ENCODE data around the gene ZCCHC3.
"Not testable (repeated sequence)": the region's sequence is repeated elsewhere in the genome, so short reads cannot be mapped to it uniquely, and the experiment has no call there.

Gene ZCCHC3

DNA sequence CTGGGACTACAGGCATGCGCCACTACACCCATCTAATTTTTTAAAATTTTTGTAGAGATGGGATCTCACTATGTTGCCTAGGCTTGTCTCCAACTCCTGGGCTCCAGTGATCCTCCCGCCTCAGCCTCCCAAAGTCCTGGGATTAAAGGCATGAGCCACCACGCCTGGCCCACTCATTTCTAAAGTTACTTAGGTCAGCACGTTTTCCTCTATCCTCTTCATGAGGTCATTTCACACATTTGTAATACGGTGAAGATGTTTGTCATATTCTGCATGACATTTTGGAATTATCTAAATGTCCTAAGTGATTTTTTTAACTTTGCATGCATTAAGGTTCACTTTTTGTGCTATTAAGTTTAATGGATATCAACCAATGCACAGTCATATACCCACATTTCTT is 16.0 kb downstream of the ZCCHC3 start:
- no peak for DNase-seq (ENCODE audit: low read depth in 2 of 2)

DNA sequence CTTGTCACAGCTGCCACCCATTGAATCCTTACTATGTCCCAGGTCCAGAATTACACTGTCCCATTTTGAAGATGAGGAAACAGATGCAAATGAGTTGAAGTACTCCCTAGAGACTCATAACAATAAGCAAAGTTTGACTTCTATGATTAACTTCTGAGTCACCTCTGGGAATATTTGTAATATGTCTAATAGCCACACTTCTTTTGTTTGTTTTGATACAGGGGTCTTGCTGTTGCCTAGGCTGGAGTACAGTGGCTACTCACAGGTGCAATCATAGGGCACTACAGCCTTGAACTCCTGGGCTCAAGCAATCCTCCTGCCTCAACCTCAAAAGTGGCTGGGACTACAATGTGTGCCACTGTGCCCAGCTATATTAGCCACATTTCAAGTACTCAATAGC is 16.6 kb downstream of the ZCCHC3 start:
- no peak for DNase-seq (ENCODE audit: low read depth in 2 of 2)

DNA sequence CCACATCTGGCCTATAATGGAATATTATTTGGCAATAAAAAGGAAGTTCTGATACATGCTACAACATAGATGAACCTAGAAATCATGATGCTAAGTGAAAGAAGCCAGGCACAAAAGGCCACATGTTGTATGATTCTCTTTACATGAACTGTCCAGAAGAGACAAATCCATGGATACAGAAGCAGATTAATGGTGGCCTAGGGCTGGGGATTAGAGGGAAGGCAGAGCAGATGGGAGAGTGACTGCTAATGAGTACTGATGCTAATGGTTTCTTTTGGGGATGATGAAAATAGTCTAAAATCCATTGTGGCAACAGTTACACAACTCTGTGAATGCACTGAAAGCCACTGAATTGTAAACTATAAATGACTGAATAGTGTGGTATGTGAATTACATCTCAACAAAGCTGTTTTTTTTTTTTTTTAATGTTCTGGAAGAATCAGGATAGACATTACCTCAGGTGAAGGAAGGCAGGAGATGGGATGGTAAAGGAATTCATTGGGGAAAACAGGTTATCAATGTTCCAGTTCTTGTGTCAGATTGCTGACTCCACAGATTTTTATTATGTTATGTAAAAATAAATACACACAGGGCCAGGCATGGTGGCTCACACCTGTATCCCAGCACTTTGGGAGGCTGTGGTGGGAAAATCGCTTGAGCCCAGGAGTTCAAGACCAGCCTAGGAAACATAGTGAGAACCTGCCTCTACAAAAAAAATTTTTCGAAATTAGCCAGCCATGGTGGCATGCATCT is 19.1 kb downstream of the ZCCHC3 start:
- DNase-seq (ENCODE audit: low read depth in 2 of 2), result no peak

DNA sequence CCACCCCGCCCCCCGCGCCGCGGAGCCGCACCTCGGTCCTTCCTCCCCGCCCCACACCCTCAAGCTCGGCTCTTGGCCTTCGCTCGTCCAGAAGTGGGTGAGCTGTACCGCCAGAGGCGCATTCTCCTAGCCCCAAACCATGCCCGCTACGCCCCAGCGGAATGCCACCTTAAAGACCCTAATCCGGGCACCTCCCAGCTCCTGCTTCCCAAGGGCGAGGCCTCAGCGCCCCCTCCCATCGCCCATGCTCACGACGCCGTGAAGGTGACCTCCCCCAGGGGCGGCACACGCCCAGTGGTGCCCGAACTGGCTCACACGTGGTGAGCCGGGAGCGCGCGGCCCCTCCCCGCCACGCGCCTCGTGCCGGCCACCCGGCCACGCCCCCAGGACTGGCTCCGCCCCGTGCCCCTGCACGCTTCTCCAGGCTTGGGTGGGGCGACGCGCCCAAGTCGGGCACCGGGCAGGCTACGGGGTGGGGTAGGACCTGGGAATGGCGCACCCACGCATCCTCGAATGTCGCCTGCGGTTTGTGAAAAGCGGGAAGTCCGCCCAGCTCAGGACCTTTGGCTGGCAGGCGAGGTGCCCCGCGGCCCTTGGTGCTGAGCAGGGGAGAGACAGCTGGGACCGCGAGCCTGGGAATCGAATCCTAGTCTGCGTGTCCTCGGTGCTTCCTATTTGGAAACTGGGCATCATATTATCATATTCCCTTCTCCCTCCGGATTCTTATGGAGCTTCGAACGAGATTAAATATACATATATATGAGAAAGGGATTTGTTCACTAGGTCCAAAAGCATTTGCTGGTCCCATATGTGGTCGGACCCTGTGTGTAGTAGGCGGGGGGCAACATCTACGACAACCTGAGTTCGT is 27.0 kb downstream of the ZCCHC3 start:
- peak; percentile 86 to 87 for DNase-seq (ENCODE audit: low read depth in 2 of 2)

DNA sequence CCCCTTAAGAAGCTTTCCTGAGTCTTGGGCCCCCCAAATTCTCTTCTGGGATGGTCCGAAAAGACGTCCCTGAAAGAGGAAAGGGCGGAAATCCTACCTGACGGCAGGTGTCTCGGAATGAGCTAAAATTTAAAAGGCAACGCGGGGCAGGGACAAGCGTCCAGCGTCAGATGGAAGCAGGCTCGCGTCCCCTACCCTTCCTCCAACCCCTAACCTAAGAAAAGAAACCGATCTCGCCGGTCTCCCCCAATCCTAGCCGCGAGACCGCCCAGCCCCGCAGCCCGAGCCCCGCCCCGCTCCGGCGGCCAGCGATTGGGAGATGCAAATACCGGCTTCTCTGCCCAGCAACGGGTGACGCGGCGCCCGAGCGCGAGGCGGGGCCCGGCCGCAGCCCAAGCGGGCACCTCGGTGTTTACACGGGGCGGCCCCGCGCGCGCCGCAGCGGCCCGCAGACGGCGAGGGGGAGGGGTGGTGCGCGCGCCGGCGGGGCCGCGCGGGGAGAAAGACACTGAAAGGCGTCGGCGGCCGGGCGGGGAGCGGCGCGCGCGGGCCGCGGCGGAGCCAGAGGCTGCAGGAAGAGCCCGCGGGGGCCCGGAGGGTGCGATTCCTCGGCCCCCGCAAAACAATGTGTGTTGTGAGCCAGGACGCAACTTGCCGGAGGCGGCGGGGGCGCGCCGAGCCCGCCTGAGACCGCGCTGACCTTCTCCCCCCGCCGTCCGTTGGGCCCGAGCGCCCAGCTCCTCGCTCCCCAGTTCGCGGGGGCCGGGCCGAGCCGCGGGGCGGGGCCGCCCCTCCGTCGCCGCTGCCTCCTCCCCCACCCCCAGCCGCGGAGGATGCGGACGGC is 27.9 kb downstream of the ZCCHC3 start, which contains the start of gene SOX12:
Gene SOX12, plus strand, starts transcription at position 508 of the 844 bp plus-strand sequence. CDS start 373 bp downstream, outside the sequence.
- peak; percentile 95 to 96 for DNase-seq (ENCODE audit: low read depth in 2 of 2)

DNA sequence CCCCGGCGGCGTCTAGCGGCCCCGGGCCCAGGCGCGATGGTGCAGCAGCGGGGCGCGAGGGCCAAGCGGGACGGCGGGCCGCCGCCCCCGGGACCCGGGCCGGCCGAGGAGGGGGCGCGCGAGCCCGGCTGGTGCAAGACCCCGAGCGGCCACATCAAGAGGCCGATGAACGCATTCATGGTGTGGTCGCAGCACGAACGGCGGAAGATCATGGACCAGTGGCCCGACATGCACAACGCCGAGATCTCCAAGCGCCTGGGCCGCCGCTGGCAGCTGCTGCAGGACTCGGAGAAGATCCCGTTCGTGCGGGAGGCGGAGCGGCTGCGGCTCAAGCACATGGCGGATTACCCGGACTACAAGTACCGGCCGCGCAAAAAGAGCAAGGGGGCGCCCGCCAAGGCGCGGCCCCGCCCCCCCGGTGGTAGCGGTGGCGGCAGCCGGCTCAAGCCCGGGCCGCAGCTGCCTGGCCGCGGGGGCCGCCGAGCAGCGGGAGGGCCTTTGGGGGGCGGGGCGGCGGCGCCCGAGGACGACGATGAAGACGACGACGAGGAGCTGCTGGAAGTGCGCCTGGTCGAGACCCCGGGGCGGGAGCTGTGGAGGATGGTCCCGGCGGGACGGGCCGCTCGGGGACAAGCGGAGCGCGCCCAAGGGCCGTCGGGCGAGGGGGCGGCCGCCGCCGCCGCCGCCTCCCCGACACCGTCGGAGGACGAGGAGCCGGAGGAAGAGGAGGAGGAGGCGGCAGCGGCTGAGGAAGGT is 28.7 kb downstream of the ZCCHC3 start:
- peak in 1 of 2 donors; percentile 38 for DNase-seq (ENCODE audit: low read depth in 2 of 2)

DNA sequence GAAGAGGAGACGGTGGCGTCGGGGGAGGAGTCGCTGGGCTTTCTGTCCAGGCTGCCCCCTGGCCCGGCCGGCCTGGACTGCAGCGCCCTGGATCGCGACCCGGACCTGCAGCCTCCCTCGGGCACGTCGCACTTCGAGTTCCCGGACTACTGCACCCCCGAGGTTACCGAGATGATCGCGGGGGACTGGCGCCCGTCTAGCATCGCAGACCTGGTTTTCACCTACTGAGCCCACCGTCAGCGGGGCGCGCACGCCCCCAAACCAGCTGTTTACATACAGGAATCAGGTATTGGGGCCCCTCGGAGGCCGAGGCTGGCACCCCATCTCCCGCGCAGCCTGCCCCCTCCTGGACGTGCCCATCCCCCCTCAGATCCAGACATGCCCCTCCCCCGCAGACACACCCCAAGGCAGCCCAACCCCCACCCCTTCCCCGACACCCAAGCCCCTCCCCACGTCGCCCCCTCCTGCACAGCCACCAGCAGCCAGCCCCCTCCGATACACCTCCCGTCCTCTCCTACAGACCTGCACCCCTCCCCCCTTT is 29.3 kb downstream of the ZCCHC3 start:
- DNase-seq (ENCODE audit: low read depth in 2 of 2), result no peak

DNA sequence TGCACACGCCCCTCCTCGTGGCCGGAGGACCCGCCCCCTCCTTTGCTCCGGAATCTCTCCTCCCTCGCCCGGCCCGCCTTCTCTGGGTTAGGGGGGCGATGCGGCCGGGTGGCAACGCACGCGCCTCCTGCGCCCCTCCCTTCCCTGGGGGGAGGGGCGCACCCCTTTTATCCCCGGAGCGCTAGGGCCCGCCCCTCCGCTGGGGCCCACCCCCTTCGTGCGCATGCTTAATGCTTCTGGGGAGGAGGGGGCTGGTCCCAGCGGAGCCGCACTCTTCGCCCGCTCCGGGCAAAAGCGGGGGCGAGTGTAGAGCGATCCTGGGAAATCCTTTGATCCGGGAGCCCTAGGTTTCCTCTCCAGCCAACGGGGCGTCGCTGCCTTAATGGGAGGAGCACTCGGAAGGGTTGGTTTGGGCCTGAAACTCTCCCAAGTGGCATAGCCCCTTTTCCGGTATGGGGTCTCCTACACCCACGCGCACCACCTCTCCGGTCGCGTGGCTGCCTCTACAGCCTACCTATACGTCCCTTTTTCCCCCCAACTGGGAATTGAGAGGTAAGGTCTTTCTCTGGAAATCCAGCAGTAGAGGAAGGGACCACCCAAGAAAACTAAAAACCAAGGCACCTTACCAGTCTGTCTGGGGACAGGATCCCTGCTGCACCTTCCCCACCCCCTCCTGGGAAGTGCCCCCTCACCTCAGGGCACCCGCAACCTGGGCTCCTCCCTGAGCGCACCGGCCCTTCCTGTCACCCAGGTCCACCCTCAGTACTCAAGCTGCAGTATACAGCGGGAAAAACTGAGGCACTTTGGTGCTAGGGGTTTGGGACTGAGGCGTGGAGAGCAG is 30.0 kb downstream of the ZCCHC3 start:
- peak; percentile 64 to 80 for DNase-seq (ENCODE audit: low read depth in 2 of 2)

DNA sequence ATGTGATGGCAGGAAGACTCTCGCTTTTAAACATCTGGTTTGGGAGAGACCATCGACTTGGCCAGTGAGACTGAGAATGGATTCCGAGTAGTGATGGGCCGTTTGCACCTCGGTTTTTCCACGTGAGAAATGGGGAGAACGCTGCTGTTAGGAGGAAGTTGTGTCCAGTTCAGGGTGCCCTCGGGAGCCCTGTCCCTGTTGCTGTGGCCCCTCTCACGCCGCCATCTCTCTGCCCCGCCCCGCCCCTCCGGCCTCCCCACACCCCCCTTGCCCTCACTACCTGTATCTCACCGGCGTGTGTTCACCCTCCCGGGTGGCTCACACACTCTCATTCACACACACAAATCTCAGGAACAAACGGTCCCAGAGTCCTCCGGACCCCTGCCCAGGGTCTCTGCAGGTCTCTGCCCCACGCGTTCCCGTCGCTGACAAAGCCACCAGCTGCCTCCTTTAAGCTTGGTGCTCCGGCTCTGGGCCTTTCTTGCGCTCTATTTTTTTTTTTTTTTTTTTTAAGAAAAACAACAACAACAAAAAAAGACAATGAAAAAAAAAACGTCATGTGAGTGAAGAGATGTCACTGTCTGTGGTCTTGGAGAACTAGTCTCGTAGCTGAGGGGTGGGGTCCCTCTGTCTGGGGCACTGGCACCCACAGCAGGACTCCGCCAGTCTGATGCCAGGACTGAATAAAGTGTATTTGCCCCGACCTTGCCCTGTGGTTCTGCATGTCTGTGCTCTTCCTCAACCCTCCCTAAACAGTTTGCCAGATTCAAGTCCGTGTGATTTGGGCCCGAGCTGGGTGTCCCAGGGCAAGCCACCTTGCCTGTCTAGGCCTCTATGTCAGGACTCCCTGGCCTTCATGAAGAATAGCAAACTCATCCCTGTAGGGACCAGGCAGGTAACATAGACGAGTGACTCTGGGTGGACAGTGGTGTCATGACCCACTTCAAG is 30.9 kb downstream of the ZCCHC3 start:
- no peak for DNase-seq (ENCODE audit: low read depth in 2 of 2)

DNA sequence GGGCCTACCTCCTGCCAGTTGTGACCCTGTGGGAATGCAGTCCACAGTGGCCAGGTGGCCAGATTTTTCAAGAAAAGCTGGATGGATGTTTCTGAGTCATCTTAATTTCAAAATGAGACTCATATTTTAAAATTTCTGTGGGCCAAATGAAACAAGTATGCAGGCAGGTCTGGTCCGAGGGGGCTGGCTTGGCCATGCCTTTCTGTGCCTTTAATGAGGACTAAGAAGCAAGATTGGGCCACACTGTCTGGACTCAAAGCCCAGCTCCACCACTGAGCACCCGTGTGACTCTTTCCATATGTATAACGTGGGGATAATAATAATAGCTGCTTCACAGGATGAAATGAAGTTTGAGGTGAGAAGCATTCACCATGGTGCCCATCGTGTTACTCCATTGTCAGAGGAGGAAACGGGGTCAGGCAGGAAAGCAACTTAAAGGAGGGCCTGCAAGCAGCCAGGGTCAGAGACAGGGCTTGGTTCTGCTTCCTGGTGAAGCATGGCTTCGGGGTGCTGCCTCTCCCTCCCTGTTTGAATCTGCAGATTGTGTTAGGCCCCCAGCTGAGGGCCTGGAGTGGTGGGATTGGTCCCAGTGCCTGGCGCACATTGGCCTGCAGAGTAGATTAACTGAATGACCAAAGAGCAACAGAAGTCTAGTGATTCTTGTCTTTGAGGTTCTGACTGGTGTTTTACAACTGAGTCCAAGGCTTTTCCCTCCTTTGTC is 31.8 kb downstream of the ZCCHC3 start:
- DNase-seq (ENCODE audit: low read depth in 2 of 2), result no peak

DNA sequence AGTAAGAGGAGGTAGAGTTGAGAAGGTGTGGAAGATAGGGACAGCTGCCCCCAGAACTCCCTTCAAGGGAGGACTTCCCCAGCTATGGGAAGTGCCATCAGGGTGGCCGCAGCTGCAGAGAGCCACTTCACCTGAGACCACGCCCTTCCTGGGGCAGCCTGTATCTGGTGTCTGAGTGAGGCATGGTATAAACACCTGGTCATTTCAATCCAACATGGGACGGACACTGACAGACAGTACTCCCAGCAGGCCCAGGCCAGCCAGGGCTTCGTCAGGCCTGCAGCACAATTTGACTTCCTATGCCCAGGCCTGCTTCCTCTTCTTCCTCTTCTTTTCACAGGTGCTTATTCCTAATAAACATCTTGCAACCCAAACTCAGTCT is 32.5 kb downstream of the ZCCHC3 start:
- no peak for DNase-seq (ENCODE audit: low read depth in 2 of 2)

DNA sequence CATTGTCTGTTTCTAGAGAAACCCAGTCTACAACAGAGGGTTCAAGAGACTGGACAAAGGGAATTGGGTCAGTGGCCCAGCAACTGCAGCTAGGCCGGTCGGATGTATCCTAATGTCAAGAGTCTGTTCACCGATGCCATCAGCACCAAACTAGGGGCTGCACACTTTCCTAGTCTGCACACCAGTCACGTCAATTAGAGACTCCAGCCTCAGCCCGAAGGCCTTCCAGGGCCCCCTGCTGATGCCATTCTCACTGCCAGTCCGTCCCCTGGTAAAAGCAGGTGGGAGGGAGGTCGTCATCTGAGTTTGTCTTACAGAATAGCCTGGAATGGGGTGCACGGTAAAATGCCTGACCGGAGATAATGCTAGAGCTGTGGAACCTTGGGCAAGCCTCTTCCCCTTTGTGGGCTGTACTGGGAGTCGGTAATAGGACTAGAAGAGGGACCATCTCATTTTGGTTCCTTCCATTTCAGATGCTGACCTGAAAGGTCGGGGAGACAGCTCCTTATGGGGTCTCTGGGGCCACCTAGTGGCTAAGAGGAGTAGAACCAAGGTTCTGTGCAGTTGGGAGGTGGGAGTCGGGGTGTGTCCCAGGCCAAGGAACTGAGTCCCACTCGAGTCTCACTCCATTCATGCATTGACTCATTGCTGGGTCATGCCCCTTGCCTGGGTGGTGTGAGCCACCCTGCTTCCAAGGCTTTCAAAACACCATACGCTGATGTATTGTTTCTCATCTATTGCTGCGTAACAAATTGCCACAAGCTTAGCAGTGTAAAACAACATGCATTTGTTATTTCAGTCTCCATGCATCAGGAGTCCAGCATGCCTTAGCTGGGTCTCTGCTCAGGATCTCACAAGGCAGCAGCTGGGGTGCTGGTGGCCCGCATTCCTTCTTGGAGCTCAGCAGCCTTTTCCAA is 33.1 kb downstream of the ZCCHC3 start:
- no peak for DNase-seq (ENCODE audit: low read depth in 2 of 2)

DNA sequence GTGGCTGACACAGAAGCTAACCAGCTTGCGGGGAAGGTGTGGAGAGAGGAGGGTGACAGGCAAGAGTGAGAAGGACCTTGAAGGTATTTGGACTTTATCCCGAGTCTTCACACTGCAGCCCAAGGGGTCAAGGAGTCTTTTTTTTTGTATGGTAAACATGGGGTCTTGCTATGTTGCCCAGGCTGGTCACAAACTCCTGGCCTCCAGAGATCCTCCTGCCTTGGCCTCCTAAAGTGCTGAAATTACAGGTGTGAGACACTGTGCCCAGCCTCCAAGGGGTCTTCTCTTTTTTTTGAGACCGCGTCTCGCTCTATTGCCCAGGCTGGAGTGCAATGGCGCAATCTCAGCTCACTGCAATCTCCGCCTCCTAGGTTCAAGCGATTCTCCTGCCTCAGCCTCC is 37.2 kb downstream of the ZCCHC3 start:
- DNase-seq (ENCODE audit: low read depth in 2 of 2), result no peak

DNA sequence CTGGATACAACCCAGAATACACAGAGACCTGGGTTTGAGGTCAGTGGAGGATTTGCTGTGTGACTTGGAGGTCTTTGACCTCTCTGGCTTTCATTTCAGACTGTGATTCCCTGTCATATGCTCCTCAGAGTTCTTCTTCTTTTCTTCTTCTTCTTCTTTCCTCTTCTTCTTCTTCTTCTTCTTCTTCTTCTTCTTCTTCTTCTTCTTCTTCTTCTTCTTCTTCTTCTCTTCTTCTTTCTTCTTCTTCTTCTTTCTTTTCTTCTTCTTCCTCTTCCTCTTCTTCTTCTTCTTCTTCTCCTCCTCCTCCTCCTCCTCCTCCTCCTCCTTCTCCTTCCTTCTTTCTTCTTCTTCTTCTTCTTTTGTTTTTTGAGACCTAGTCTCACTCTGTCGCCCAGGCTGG is 38.7 kb downstream of the ZCCHC3 start:
- DNase-seq (ENCODE audit: low read depth in 2 of 2), result not testable (repeated sequence)

DNA sequence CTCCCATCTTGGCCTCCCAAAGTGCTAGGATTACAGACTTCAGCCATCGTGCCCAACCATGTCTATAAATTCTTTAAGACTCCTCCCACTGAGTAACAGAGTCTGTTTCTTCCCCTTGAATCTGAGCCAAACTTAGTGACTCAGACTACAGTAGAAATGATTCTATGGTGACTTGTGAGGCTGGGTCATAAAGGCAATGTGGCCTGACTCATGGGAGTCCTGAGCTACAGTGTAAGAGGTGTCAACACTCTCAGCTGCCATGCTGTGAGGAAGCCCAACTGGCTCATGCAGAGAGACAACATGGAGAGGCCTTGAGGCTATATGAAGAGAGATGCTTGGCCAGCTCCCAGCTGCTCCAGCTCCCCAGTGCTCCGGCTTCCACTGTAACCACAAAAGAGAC is 44.3 kb downstream of the ZCCHC3 start:
- peak in 1 of 2 donors; percentile 61 for DNase-seq (ENCODE audit: low read depth in 2 of 2)

DNA sequence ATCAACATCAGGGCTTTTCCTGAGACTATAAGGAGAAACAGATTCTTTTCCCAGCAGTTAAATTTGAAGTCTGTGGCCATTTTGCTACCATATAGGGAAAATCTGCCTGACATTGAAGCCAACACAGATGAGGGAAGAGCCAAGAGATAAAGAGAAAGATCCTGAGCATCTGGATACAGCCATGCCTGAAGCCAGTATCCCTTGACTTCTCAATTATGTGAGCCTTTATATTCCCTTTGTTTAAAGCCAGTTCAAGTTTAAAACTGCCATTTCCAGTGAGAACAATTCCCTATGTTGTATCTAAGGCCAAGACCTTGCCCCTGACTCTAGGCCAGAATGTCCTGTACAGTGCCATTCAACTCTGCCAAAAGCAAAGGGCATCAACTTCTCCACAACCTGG is 45.7 kb downstream of the ZCCHC3 start:
- no peak for DNase-seq (ENCODE audit: low read depth in 2 of 2)

DNA sequence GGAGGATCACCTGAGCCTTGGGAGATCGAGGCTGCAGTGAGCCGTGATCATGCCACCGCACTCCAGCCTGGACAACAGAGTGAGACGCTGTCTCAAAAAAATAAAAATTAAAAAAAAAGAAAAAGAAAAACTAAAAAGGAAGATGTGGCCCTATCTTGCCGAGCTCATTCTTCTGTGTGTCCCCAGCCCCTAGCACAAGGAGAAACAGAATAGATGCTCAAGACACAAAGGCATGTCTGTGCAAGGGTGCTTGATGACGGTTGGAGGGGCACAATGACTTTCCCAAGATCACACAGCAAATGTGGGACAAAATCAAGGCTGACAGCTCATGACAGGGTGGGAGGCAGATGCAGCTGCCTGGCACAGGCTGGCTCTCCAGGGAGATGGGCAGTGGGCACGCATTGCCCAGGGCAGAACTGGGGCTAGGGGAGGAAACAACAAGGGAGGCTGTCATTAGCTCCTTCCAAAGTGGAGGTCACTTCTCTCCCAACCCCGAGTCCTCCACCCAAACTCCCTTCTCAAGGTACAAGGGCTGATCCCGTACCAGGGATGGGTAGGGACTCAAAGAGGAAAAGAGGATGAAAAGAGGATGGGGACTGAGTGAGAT is 48.8 kb downstream of the ZCCHC3 start:
- DNase-seq (ENCODE audit: low read depth in 2 of 2), result no peak
